GM19238 (cell line): ENCODE results near the gene CBX1.
A peak's percentile ranks its signal among the peaks of the same experiment; 100 is the strongest.

Source experiments
- DNase-seq: peaks from one replicate; pipeline ENCODE4 v3.0.0; 2011; ENCODE audit warnings: low spot score; ENCODE audit not compliant: insufficient read length

Gene CBX1

DNA sequence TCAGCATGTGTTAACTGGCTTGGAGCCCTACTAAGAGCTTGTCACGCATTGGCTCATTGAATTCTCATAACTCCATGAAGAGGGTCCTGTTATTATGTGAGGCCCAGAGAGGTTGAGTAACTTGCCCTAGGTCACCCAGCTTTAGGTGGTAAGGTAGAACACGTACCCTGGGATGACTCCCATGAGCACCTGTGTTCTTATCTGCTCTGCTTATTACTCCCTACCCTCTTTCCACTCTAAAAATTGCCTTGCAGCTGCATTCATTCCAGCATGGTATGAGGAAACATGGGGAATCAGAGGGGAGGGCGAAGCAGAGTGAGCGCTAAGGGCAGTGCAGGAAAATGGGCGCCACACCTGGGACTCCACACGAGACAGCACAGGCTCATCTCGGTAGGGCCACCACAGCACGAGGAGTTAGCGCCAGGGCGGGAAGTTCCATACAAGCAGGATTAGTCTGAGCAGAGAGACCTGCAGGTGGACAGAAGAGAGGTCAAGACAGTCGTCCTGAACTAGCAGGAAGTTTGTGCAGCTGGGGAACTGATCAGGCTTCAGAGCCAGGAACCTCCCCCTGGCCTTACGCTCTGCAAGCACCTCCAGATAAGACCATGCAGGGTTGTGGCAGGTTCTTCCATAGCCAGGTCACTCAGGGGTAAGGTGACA is 73.8 kb downstream of the CBX1 start:
- no peak for DNase-seq

GRCh38 chr17:48026502-48027321 is 74.6 kb downstream of the CBX1 start:
- peak; percentile 79 for DNase-seq

GRCh38 chr17:48025904-48026501 is 75.3 kb downstream of the CBX1 start:
- no peak for DNase-seq

GRCh38 chr17:48025040-48025903 is 76.0 kb downstream of the CBX1 start:
- peak; percentile 87 for DNase-seq

- no peak for DNase-seq
These were observed 76.9 kb downstream of the CBX1 start for GRCh38 chr17:48024149-48025039.

GRCh38 chr17:48023400-48024148 is 77.7 kb downstream of the CBX1 start:
- no peak for DNase-seq

DNA sequence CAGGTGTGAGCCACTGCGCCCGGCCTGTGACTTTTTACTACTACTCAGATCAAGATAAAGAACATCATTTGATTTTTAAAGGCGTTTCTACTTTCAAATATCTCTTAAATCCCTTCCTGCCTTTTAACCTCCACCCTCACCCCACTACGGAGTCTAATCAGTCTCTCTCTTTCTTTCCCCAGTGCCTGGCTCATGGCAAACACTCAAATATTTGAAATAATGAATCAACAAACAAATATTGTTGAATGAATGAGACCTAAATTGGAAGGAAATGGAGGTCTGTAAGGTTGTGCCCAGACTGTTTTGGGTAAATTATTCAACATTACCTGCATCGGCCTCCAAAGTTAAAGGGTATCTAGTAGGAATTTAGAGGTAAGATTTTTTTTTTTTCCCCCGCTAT is 78.4 kb downstream of the CBX1 start:
- no peak for DNase-seq

DNA sequence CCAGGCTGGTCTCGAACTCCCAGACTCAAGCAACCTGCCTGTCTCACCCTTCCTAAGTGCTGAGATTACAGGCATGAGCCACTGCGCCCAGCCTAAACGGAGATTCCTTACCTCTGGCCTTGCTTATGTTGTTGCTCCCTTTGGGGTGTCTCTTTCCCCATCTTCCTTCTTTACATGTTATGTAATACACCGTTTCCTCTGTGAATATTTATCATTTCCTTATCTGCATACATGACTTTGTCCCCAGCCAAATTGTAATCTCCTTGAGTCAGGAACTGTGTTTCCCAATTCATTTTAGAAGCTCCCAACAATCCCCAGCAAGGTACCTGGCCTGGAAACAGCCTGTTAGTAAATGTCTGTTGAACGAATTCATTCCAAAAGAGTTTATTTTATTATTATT is 79.3 kb downstream of the CBX1 start:
- no peak for DNase-seq
